Bone marrow (tissue), 2 donors: ENCODE data around the gene ABCG2.
A peak's percentile ranks its signal among the peaks of the same experiment; 100 is the strongest.
"Not testable (repeated sequence)": the region's sequence is repeated elsewhere in the genome, so short reads cannot be mapped to it uniquely, and the experiment has no call there.

Experiments used
- DNase-seq, 2 donors: peaks; one replicate each; lab custom pipeline; 2025; lab: John Stamatoyannopoulos, UW

Gene ABCG2

GRCh38 chr4:88112856-88113255, 45.6 kb downstream of the ABCG2 start:
- DNase-seq, result no peak

GRCh38 chr4:88110826-88111225, 47.6 kb downstream of the ABCG2 start:
- DNase-seq, result no peak

GRCh38 chr4:88109123-88109881, 49.1 kb downstream of the ABCG2 start:
- no peak for DNase-seq

- no peak for DNase-seq
These were observed 49.7 kb downstream of the ABCG2 start for GRCh38 chr4:88108747-88109122.

GRCh38 chr4:88108108-88108465, 50.4 kb downstream of the ABCG2 start:
- DNase-seq, result not testable (repeated sequence)

- peak in 1 of 2 donors; percentile 17 for DNase-seq
These were observed 50.9 kb downstream of the ABCG2 start for GRCh38 chr4:88107406-88108107.

- DNase-seq, result no peak
These were observed 52.2 kb downstream of the ABCG2 start for GRCh38 chr4:88106205-88106604.

GRCh38 chr4:88104902-88105610, 53.4 kb downstream of the ABCG2 start:
- no peak for DNase-seq

GRCh38 chr4:88102026-88102425, 56.4 kb downstream of the ABCG2 start:
- DNase-seq, result no peak

GRCh38 chr4:88101165-88101564, 57.3 kb downstream of the ABCG2 start:
- DNase-seq, result peak; percentile 0 to 85

GRCh38 chr4:88098993-88099752, 59.3 kb downstream of the ABCG2 start:
- no peak for DNase-seq

- DNase-seq, result no peak
These were observed 60.7 kb downstream of the ABCG2 start for GRCh38 chr4:88097781-88098180.

- no peak for DNase-seq
These were observed 61.1 kb downstream of the ABCG2 start for GRCh38 chr4:88097301-88097700.

- no peak for DNase-seq
These were observed 64.6 kb downstream of the ABCG2 start for GRCh38 chr4:88093874-88094273.

- DNase-seq, result no peak
These were observed 67.1 kb downstream of the ABCG2 start for GRCh38 chr4:88091378-88091777.

GRCh38 chr4:88090898-88091297, 67.5 kb downstream of the ABCG2 start:
- DNase-seq, result no peak

- no peak for DNase-seq
These were observed 71.4 kb downstream of the ABCG2 start for GRCh38 chr4:88087004-88087403.

- DNase-seq, result no peak
These were observed 77.8 kb downstream of the ABCG2 start for GRCh38 chr4:88080626-88081025.

GRCh38 chr4:88078579-88078978, 79.9 kb downstream of the ABCG2 start:
- no peak for DNase-seq

GRCh38 chr4:88077911-88078524, 80.4 kb downstream of the ABCG2 start:
- no peak for DNase-seq

- DNase-seq, result no peak
These were observed 83.1 kb downstream of the ABCG2 start for GRCh38 chr4:88075336-88075735.

- no peak for DNase-seq
These were observed 88.4 kb downstream of the ABCG2 start for GRCh38 chr4:88070031-88070430.
